A673 (cell line): ENCODE measurements around the gene CUBN. TPM values are rescaled to one million over a fixed set of nuclear protein-coding genes. Genes with fewer than 3 reads are reported as not detected.

Experiments
- BruUV-seq: library from RNA; stranded (reverse); fragments of 400-500 nt; replicated peaks from 2 replicates; lab custom pipeline; 2021; lab: Mats Ljungman, UMichigan
- CTCF ChIA-PET: fragments of 300-600 bp; sonication (Branson Sonifier 250); formaldehyde crosslinking; loops from one replicate; lab custom pipeline; 2022; ENCODE audit warnings: antibody characterized with exemption; lab: Charles Lee
- POLR2A ChIA-PET: fragments of 300-600 bp; sonication (Branson Sonifier 250); formaldehyde crosslinking; loops from one replicate; lab custom pipeline; 2022; ENCODE audit warnings: antibody characterized with exemption; ENCODE audit not compliant: low non-redundant PET; lab: Charles Lee
- DNase-seq: peaks from one replicate; pipeline ENCODE4 v3.0.0-alpha.2; 2015; ENCODE audit warnings: low spot score
- H3K27ac ChIP-seq: fragments of 200-600 bp; sonication (generic); 2 replicates; pipeline ENCODE4 v1.5.1; 2016; ENCODE audit warnings: mixed run types, low read depth, mild to moderate bottlenecking, mixed read lengths, antibody characterized with exemption, low read length; ENCODE audit not compliant: poor library complexity, severe bottlenecking
- H3K27me3 ChIP-seq: fragments of 200-600 bp; sonication (generic); replicated peaks from 2 replicates; pipeline ENCODE4 v1.6.1; 2017; ENCODE audit warnings: mixed run types, low read depth, mild to moderate bottlenecking, mixed read lengths, antibody characterized with exemption, low read length; ENCODE audit not compliant: insufficient read depth, poor library complexity
- H3K36me3 ChIP-seq: fragments of 200-600 bp; sonication (generic); 2 replicates; pipeline ENCODE4 v1.6.1; 2016; ENCODE audit warnings: mixed run types, mild to moderate bottlenecking, mixed read lengths, antibody characterized with exemption, low read length; ENCODE audit not compliant: insufficient read depth, poor library complexity, severe bottlenecking
- H3K4me1 ChIP-seq: fragments of 200-600 bp; sonication (generic); 2 replicates; pipeline ENCODE4 v1.6.1; 2017; ENCODE audit warnings: mixed run types, mild to moderate bottlenecking, mixed read lengths, antibody characterized with exemption, low read length; ENCODE audit not compliant: insufficient read depth, poor library complexity, severe bottlenecking
- H3K4me3 ChIP-seq: fragments of 200-600 bp; sonication (generic); 2 replicates; pipeline ENCODE4 v1.5.1; 2016; ENCODE audit warnings: low read depth, mixed run types, mild to moderate bottlenecking, mixed read lengths, low read length; ENCODE audit not compliant: poor library complexity, severe bottlenecking
- H3K9me3 ChIP-seq: fragments of 200-600 bp; sonication (generic); 2 replicates; pipeline ENCODE4 v1.6.1; 2016; ENCODE audit warnings: mixed run types, low read depth, mild to moderate bottlenecking, mixed read lengths, antibody characterized with exemption, low read length; ENCODE audit not compliant: poor library complexity, severe bottlenecking
- CTCF ChIP-seq: fragments of 300-800, 200-600 bp; sonication (generic); conservative IDR thresholded peaks from 2 replicates; pipeline ENCODE4 v1.5.1; 2017; ENCODE audit warnings: low read depth, mild to moderate bottlenecking, antibody characterized with exemption, low read length, moderate library complexity, mixed read lengths
- EZH2 ChIP-seq: fragments of 200-600 bp; sonication (generic); IDR thresholded peaks from 2 replicates; pipeline ENCODE4 v1.6.1; 2017; ENCODE audit warnings: borderline replicate concordance, low read depth, mild to moderate bottlenecking, mixed read lengths, antibody characterized with exemption, low read length; ENCODE audit not compliant: poor library complexity, severe bottlenecking
- intact Hi-C: fragments of 100-400 bp; cut with micrococcal nuclease; formaldehyde crosslinking; loops from one replicate; pipeline ENCODE4 v1.10.0; 2022; ENCODE audit not compliant: unreplicated experiment
- total RNA-seq: library from RNA; stranded (reverse); gene quantifications from 2 replicates; pipeline ENCODE4 v1.2.3, GENCODE V29; 2021

Gene CUBN
- total RNA-seq, 1 experiment from 2014 or later = 3.4 TPM

- BruUV-seq = no TSS peak
- no peak for TF ChIP-seq CTCF
- TF ChIP-seq EZH2 = no peak
- no peak for DNase-seq
- Histone ChIP-seq H3K36me3 (no peaks in the 10 kb centered on the region), H3K9me3 (no peaks in the 10 kb centered on the region), H3K4me3 (no peak overlapping the region), H3K27me3 (no peaks in the 10 kb centered on the region), H3K4me1 (peaks cover 44% of the 10 kb centered on the region), H3K27ac (peak overlapping the region; percentile 81)
- ChIA-PET POLR2A (interaction anchor here (0.7 kb wide), 1 partner anchor 245 kb away, joined by 5 read pairs; no protein-coding TSS in a partner anchor), CTCF (no interaction called here)
- intact Hi-C loops = no loop called here
Measured at GRCh38 chr10:16986082-16986405, 143.6 kb downstream of the CUBN start.

GRCh38 chr10:16984242-16984641, 145.4 kb downstream of the CUBN start:
- DNase-seq = no peak
- POLR2A ChIA-PET = no interaction called here

GRCh38 chr10:16976803-16977202, 152.8 kb downstream of the CUBN start:
- H3K36me3 ChIP-seq = no peaks in the 10 kb centered on the region
- H3K27me3 ChIP-seq = no peaks in the 10 kb centered on the region
- CTCF ChIA-PET = no interaction called here
- TF ChIP-seq CTCF = no peak
- no peak for TF ChIP-seq EZH2
- no peaks in the 10 kb centered on the region for H3K9me3 ChIP-seq
- BruUV-seq = no TSS peak
- DNase-seq = no peak
- no peaks in the 10 kb centered on the region for H3K4me1 ChIP-seq
- H3K27ac ChIP-seq = no peak overlapping the region
- intact Hi-C loops = no loop called here
- H3K4me3 ChIP-seq = no peak overlapping the region
- POLR2A ChIA-PET = no interaction called here

More at GRCh38 chr10:16984242-16984641, 145.4 kb downstream of the CUBN start:
- no peak for TF ChIP-seq EZH2
- Histone ChIP-seq H3K9me3 (no peaks in the 10 kb centered on the region), H3K4me3 (no peak overlapping the region), H3K4me1 (peaks cover 41% of the 10 kb centered on the region), H3K36me3 (no peaks in the 10 kb centered on the region), H3K27me3 (no peaks in the 10 kb centered on the region), H3K27ac (no peak overlapping the region)
- intact Hi-C loops = no loop called here
- no TSS peak for BruUV-seq
- CTCF ChIA-PET = no interaction called here

- no peak for DNase-seq
- Histone ChIP-seq H3K36me3 (no peaks in the 10 kb centered on the region), H3K27ac (no peak overlapping the region), H3K27me3 (no peaks in the 10 kb centered on the region), H3K4me1 (no peaks in the 10 kb centered on the region), H3K4me3 (no peak overlapping the region), H3K9me3 (no peaks in the 10 kb centered on the region)
- no peak for TF ChIP-seq EZH2
- no peak for TF ChIP-seq CTCF
- intact Hi-C loops = no loop called here
- CTCF ChIA-PET = no interaction called here
- POLR2A ChIA-PET = no interaction called here
- BruUV-seq = no TSS peak
Measured at GRCh38 chr10:16975188-16975587, 154.4 kb downstream of the CUBN start.
